NCI-H2227 treated with DMSO at 0.1 percent for 48 hours (cell line): ENCODE data around the gene KRT39.
"Not testable (repeated sequence)": the region's sequence is repeated elsewhere in the genome, so short reads cannot be mapped to it uniquely, and the experiment has no call there.

Experiments used
- DNase-seq: peaks from one replicate; lab custom pipeline; 2025; lab: John Stamatoyannopoulos, UW

KRT39 gene

DNA sequence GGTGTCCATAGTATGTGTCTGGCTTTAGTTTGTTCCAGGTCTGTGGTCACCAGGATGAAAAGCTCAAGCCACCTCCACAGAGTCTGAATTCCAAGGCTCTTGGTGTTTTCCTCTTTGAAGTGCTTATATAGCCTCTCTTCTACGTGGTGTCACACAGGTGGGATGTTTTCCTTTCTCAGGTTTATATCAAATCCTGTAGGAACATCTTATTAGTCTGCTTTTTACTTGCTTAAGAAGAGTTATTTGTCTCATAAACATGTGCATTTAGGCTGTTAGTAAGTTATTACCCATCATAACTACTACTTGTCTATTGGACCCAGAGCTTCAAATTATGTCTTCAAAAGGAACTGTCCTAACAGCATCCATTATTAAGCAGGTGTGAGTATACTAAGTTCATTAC lies at the start of gene KRT39:
KRT39 (minus strand) TSS at position 101 of the 400 bp plus-strand sequence; CDS start at position 9, 92 bp downstream.
- DNase-seq, result no peak

DNA sequence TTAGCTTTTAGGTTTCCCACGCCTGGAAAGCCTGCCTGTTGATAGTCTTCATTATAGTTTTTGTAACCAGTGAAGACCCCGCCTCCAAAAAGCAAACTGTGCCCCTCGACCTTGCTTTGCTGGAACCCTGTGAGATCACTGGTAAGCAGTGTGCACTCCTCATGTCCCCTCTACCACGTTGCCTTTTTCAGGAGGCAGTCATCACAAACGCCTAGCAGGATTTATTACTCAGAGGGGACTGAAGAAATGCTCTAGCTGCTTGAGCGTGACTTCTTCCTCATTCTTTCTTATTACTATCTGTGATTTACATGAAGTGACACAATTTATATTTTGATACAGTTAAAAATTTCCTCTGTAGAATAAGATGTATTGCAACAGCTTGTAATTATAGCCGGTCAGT lies 48.7 kb upstream of the KRT39 start:
- no peak for DNase-seq

- DNase-seq, result no peak
These were observed 46.9 kb upstream of the KRT39 start for GRCh38 chr17:41013606-41014005.

GRCh38 chr17:41013181-41013580 lies 46.4 kb upstream of the KRT39 start:
- DNase-seq, result no peak

GRCh38 chr17:41012326-41013120 lies 45.8 kb upstream of the KRT39 start:
- DNase-seq, result no peak

- no peak for DNase-seq
These were observed 43.7 kb upstream of the KRT39 start for GRCh38 chr17:41010441-41010840.

- DNase-seq, result no peak
These were observed 43.2 kb upstream of the KRT39 start for GRCh38 chr17:41009936-41010335.

GRCh38 chr17:41009301-41009760 lies 42.6 kb upstream of the KRT39 start:
- no peak for DNase-seq

GRCh38 chr17:41008811-41009210 lies 42.1 kb upstream of the KRT39 start, which contains the start of gene KRTAP3-1:
TSS of gene KRTAP3-1 (minus strand) at chr17:41009128. CDS start at chr17:41009074, 54 bp downstream.
- DNase-seq, result no peak

GRCh38 chr17:41004397-41004796 lies 37.6 kb upstream of the KRT39 start:
- DNase-seq, result no peak

- no peak for DNase-seq
These were observed 37.2 kb upstream of the KRT39 start for GRCh38 chr17:41003926-41004325.

DNA sequence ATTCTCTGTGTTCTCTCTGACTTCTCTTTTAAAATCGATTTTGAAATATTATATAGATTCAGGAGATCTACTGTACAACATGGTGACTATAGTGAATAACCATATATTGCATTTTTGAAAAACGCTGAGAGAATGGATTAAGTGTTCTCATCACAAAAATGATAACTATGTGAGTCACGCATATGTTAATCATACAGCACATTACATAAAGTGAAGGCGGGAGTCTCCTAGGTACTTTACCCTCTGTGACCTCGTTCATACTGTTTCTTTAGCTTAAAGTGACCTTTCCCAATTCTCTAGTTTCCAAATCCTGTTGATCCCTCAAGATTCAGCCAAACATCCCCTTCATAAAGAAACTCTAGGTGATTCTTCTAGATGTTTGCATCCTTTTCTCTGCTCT lies 36.1 kb upstream of the KRT39 start:
- DNase-seq, result no peak

DNA sequence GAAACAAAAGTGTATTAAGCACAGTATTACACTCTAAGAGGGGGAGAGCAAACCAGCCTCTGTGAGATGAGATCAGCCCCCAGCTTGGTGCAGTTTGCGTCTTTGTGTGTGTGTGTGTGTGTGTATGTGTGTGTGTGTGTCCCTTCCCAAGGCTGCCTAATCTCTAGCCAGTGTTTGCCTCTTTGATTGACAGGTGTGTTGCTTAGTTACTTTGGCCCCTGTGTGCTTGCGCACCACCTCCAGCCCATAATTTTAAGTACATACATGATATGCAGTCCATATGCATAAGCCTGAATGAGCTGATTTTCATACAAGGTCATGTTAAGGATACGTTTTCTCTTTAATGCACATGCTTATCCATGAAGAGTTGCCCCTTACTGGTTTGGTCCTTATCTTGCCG lies 35.0 kb upstream of the KRT39 start:
- DNase-seq, result no peak

- not testable (repeated sequence) for DNase-seq
These were observed 32.8 kb upstream of the KRT39 start, which contains the start of gene KRTAP3-2 for GRCh38 chr17:40999563-40999962. TSS of gene KRTAP3-2 (minus strand) at chr17:40999906. CDS start at chr17:40999853, 53 bp downstream.

GRCh38 chr17:40997361-40997760 lies 30.6 kb upstream of the KRT39 start:
- peak; percentile 78 for DNase-seq

GRCh38 chr17:40996829-40997228 lies 30.1 kb upstream of the KRT39 start:
- no peak for DNase-seq

DNA sequence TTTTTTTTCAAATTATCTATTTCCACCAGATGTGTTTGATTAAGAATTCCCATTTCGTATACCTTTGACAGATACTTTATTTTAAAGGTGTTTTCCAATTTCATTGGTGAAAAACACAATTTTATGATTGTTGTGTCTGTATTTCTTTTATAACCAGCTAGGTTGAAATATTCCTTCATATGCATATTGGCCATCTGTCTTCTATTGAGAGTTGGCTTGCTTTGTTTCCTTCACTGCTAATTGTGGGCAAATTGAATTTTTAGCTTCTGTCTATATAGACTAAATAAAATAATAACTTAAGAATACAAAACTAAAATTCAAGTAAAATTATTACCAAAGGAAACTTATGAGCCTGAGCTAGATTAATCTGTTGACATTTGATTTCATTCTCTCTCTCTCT lies 28.4 kb upstream of the KRT39 start:
- DNase-seq, result no peak

DNA sequence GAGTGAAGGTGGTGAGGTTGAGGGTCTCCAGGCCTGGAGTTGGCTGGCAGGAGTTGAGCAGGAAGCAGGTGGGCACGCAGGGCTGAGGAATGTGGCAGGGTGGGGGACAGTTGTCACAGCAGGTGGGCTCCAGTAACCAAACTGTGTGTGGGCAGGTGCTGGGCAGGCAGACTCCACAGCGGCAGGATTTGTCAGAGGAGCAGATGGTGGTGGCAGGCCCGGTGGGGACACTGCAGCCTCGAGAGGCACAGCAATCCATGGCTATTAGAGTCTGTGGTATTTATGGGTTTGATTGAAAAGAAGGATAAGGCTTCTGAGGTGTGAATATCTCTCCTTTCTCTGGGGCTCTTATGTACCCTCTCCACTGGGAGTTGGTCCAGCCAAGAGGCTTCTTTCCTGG lies 27.1 kb upstream of the KRT39 start, which contains the start of gene KRTAP3-3:
KRTAP3-3 (minus strand) TSS at position 326 of the 400 bp plus-strand sequence; CDS start at position 259, 67 bp downstream.
- DNase-seq, result no peak

- no peak for DNase-seq
These were observed 26.3 kb upstream of the KRT39 start for GRCh38 chr17:40993084-40993483.

GRCh38 chr17:40992666-40993065 lies 25.9 kb upstream of the KRT39 start:
- DNase-seq, result no peak

GRCh38 chr17:40986920-40987319 lies 20.2 kb upstream of the KRT39 start:
- DNase-seq, result no peak

DNA sequence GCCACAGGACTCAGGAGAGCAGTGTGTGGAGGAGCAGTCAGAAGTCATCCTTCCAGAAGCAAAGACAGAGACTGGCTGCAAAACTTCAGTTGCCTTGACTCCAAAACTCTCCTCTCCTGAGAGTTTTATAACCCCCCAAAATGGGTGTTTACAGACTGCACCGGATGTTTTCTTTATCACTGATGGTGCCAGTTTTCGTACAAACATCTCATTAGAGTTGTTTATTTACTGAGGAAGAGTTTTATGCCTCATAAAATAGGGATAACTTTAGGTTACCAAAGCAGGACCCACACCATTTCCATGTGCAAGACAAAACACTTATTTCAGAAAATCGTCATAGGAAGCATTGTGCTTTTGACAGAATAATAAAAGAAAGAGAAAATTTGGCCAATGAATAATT lies 17.5 kb upstream of the KRT39 start, which contains the start of gene KRT40:
KRT40 (minus strand) TSS at position 101 of the 400 bp plus-strand sequence; CDS start at position 48, 53 bp downstream.
- DNase-seq, result no peak

GRCh38 chr17:40981115-40981514 lies 14.4 kb upstream of the KRT39 start:
- DNase-seq, result no peak
